IPS-NIHi11 (cell line): ENCODE results near the gene LZTR1.
"Not testable (repeated sequence)": the region's sequence is repeated elsewhere in the genome, so short reads cannot be mapped to it uniquely, and the experiment has no call there.

ENCODE experiments used
- DNase-seq: peaks from one replicate; pipeline ENCODE4 v3.0.0; 2012; ENCODE audit warnings: mixed read lengths, low spot score

LZTR1 gene

GRCh38 chr22:20965888-20966855, 15.9 kb upstream of the LZTR1 start:
- DNase-seq, result no peak

- no peak for DNase-seq
Observed at GRCh38 chr22:20966883-20967696, 15.0 kb upstream of the LZTR1 start, which contains the start of gene AIFM3. AIFM3 (plus strand) TSS chr22:20967255; CDS start chr22:20967945, 690 bp downstream.

DNA sequence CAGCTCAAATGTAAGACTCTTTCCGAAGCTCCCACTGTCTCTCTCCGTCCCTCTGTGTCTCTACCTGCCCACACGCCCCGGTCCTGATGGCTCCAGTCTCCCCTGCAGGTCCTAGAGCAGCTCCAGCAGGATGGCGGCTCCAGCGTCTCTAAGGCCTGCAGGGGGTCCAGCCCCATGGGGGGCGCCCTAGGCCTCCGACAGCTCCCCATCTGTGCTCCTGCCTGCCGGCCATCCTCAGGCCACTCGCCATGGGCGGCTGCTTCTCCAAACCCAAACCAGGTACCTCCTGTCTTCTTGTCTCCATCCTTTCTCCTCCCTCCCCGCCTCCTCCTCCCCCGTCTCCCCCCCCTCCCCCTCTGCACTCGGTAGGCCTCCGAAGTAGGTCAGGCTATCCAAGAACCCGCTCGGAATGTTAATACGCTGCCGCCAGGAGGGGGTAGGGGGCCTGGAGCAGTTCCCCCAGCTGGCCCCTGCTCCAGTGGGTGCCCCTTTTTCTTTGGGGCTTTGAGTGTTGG, 14.3 kb upstream of the LZTR1 start:
- peak; percentile 59 for DNase-seq

GRCh38 chr22:20968281-20968977, 13.7 kb upstream of the LZTR1 start:
- DNase-seq, result no peak

DNA sequence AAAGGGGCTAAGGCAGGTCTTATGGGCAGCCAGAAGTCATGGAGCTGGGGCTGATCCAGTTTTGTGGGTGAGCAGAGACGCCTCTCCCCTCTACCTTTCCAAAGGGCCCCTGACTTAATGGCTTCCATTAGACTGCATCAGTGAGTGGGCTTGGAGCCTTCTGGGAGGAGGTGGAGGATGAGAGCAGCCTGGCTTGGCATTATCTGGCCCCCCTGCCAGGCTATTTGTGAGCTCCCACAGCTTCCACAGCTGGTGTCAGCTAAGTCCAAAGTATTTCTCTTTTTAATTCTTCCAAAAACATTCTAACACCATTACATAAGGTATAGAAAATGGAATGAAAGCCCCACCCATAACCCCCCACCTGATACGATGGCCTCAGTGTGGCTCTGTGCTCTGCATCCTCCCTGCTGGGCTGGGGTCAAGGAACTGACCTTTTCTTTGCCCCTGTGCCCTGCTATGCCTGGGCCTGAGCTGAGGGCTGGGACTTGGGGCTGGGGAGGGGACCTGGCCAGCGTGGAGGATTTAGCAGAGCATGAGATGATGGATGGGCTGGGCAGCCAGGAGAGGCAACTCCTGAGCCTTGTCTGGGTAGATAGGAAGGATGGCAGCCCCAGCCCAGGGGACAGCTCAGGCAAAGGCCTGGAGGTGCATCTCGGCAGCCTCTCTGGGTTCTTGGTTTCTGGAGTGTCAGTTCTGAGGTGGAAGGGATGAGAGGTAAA, 11.0 kb upstream of the LZTR1 start:
- DNase-seq, result no peak

DNA sequence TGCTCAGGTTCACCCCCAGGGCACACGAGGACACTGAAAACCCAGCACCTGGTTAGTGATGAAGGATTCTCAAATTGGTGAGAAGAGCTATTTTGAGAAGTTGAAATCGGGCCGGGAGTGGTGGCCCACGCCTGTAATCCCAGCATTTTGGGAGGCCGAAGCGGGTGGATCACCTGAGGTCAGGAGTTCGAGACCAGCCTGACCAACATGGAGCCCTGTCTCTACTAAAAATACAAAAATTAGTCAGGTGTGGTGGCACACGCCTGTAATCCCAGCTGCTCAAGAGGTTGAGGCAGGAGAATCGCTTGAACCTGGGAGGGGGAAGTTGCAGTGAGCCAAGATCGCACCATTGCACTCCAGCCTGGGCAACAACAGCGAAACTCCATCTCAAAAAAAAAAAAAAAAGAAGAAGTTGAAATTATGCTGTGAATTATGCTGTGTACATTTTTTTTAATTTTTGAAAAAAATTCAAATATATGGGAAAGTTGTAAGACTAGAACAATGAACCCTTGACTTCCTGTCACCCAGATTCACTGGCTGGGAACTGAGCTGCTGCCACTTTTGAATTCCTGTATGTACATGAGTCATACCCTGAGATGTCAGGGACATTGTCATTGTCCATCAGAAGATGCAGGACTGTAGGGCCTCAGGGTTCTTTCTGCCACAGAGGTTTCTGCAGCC, 9.9 kb upstream of the LZTR1 start:
- DNase-seq, result not testable (repeated sequence)

GRCh38 chr22:20972933-20973577, 9.0 kb upstream of the LZTR1 start:
- no peak for DNase-seq

GRCh38 chr22:20973634-20974286, 8.3 kb upstream of the LZTR1 start:
- no peak for DNase-seq

DNA sequence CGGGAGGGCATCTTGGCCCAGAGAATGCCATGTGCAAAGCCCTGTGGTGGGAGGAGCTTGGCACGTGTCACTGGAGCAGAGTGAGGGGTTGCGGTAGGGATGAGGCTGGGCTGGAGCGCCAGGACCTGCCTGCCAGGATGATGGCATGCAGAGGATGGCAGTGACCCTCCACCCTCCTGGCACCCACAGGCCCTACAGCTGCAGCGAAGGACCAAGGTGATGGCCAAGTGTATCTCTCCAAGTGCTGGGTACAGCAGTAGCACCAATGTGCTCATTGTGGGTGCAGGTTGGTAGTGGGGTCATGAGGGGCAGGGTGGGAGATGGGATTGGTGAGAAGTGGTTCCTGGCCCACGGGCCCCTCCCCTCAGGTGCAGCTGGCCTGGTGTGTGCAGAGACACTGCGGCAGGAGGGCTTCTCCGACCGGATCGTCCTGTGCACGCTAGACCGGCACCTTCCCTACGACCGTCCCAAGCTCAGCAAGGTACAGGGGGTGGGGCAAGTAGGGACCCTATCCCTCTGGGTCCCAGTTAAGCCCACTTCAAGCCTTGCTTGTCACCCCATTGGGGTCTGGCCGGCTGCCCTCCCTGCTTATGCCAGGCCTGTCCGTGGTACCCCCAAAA, 7.7 kb upstream of the LZTR1 start:
- DNase-seq, result no peak

- no peak for DNase-seq
Observed at GRCh38 chr22:20975541-20976290, 6.4 kb upstream of the LZTR1 start.

DNA sequence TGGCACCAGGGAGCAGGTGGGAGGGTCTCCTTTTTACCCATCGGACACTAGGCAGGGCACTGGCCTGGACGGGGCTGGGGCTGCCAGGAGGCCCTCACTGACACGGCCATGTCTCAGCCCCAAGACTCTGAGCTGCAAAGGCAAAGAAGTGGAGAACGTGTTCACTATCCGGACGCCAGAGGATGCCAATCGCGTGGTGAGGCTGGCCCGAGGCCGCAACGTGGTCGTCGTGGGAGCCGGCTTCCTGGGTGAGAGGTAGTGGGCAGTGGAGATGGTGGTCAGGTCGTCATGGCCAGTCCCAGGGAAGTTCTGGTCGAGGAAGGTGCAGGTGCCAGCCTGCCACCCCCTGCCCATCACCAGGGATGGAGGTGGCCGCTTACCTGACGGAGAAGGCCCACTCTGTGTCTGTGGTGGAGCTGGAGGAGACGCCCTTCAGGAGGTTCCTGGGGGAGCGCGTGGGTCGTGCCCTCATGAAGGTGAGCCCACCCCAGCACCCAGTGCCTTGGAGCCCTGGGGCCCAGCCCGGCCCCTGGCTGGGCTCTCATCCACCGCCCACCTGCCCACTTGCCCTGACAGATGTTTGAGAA, 5.7 kb upstream of the LZTR1 start:
- no peak for DNase-seq

- DNase-seq, result no peak
Observed at GRCh38 chr22:20977019-20977418, 5.1 kb upstream of the LZTR1 start.

DNA sequence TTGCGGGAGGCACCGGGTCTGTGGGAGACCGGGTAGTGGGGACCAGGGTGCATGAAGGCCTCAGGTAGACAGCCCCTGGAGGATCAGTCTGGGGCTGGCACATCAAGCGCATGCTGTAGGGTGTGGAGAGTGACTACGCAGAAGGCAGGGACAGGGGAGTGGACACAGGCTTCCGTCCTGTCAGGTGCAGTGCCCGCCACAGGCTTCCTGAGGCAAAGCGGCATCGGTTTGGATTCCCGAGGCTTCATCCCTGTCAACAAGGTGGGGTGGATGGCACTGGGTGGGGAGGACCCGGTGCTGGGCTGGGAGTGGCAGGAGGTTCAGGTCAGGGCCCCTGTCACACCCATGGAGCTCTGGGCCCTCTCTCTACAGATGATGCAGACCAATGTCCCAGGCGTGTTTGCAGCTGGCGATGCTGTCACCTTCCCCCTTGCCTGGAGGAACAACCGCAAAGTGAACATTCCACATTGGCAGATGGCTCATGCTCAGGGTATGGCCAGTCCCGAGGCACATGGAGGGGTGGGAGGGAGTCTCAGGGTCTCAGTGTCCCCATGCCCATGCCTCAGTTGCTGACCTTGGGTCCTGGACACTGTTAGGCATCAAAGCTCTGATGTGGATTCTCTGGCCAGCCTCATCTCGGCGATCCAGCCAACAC, 4.5 kb upstream of the LZTR1 start:
- no peak for DNase-seq

- DNase-seq, result no peak
Observed at GRCh38 chr22:20978419-20978818, 3.7 kb upstream of the LZTR1 start.

DNA sequence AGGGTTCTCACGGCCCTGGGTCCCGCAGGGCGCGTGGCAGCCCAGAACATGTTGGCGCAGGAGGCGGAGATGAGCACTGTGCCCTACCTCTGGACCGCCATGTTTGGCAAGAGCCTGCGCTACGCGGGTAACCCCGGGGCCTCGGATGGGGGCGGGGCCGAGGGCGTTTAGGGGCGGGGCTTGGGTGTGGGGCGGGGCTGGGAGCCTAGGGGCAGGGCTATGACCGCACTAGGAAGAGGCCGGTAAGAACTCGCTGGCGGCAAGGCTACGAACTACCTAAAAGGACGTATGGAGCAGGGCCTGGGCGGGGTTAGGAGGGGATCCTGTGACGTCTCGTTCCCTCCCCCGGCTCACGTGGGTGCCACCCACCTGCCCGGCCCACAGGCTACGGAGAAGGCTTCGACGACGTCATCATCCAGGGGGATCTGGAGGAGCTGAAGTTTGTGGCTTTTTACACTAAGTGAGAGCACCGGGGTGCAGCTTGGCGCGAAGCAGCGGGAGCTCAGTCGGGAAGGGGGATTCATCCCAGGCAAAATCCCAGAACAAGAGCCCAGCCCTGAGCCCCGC, 2.8 kb upstream of the LZTR1 start:
- DNase-seq, result peak; percentile 94

DNA sequence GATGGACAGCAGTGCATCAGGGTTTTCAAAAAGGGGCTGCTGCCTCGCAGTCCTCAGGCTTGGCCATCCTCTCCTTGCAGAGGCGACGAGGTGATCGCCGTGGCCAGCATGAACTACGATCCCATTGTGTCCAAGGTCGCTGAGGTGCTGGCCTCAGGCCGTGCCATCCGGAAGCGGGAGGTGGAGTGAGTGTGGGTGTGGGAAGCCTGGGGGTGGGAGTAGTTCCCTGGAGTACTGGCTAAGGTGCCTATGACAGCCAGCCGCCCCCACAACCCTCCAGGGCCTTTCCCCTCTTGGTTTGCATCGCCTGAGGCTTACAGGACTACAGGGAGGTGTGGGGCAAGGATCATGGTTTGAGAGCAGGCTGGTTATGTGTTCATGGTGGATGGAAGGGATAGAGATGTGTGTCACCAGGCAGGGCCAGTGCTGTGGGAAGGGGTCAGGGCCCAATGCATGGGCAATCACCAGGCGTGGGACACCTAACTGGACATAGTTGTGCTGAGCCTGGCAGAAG, 2.1 kb upstream of the LZTR1 start:
- DNase-seq, result no peak

GRCh38 chr22:20980523-20980922, 1.6 kb upstream of the LZTR1 start:
- DNase-seq, result no peak
